22Rv1 (cell line): ENCODE data around the gene CCDC92.

Experiments used
- ZFX ChIP-seq: fragments of 450-650 bp; IDR thresholded peaks from 2 replicates; pipeline ENCODE4 v1.6.1; 2017; ENCODE audit warnings: antibody characterized with exemption, borderline replicate concordance
- TF ChIP-seq, protein P1 (sequence below): fragments of 450-650 bp; IDR thresholded peaks from 2 replicates; pipeline ENCODE4 v1.5.1; 2017; ENCODE audit warnings: mild to moderate bottlenecking

DNA sequence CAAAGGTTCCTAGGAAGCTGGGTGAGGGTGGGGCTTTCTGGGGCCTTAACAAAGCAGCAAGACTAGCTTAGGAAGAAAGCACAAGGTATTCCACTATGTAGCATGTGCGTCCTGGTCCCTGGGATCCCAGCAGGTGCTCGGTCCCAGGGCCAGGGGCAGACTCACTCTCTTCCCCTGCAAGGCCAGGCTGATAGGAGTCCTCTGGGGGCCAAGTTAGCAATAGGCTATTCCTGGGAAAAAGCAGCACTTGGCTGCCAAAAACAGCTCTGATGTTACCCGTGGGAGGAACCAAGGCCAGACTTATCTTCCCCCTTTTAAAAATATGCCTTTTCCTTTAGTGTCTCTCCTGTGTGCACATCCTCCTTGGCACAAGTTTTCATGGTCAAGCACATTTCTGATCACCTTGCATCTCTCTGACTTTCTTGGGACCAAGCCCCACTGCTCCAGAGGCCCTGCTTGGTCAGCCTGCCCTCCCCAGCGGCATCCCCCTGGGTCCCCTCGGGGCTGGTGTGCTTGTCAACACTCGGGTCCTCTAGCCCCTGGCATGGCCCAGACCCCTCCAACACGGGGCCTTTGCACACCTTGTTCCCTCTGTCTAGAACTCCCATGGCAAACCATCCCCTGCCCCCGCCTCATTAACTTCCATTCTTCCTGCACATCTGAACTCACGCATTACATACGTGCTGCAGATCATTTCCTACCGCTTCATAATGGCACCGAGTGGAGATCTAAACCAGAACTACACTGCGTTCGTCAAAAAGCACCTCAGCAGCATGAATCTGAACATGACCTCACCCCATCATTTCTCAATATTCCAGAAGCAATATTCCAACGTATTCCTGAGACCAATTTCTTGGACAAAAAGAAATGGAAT, 21.9 kb downstream of the CCDC92 start:
- TF ChIP-seq, protein P1, sequence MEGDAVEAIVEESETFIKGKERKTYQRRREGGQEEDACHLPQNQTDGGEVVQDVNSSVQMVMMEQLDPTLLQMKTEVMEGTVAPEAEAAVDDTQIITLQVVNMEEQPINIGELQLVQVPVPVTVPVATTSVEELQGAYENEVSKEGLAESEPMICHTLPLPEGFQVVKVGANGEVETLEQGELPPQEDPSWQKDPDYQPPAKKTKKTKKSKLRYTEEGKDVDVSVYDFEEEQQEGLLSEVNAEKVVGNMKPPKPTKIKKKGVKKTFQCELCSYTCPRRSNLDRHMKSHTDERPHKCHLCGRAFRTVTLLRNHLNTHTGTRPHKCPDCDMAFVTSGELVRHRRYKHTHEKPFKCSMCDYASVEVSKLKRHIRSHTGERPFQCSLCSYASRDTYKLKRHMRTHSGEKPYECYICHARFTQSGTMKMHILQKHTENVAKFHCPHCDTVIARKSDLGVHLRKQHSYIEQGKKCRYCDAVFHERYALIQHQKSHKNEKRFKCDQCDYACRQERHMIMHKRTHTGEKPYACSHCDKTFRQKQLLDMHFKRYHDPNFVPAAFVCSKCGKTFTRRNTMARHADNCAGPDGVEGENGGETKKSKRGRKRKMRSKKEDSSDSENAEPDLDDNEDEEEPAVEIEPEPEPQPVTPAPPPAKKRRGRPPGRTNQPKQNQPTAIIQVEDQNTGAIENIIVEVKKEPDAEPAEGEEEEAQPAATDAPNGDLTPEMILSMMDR, result no peak
- no peak for TF ChIP-seq ZFX
